GM18520 (cell line): ENCODE data around the gene IQCK.

Experiments used
- ATAC-seq: cut with Tn5 transposase; IDR thresholded peaks from one replicate; pipeline ENCODE4 v1.9.1; 2021; ENCODE audit not compliant: unreplicated experiment

Gene IQCK

GRCh38 chr16:19854543-19854876, 136.4 kb downstream of the IQCK start:
- no peak for ATAC-seq

GRCh38 chr16:19856120-19856519, 138.0 kb downstream of the IQCK start:
- ATAC-seq = no peak

- no peak for ATAC-seq
Observed at GRCh38 chr16:19857593-19858339, 139.7 kb downstream of the IQCK start.

- no peak for ATAC-seq
Observed at GRCh38 chr16:19858340-19859018, 140.4 kb downstream of the IQCK start.

GRCh38 chr16:19859166-19859565, 141.1 kb downstream of the IQCK start:
- no peak for ATAC-seq

GRCh38 chr16:19859603-19860002, 141.5 kb downstream of the IQCK start:
- ATAC-seq = no peak

- ATAC-seq = no peak
Observed at GRCh38 chr16:19860166-19861041, 142.3 kb downstream of the IQCK start.

GRCh38 chr16:19861133-19861532, 143.1 kb downstream of the IQCK start:
- no peak for ATAC-seq

- no peak for ATAC-seq
Observed at GRCh38 chr16:19861811-19862327, 143.8 kb downstream of the IQCK start.

GRCh38 chr16:19863990-19864389, 145.9 kb downstream of the IQCK start:
- no peak for ATAC-seq

GRCh38 chr16:19864566-19864965, 146.5 kb downstream of the IQCK start:
- ATAC-seq = no peak

GRCh38 chr16:19868421-19868820, 150.3 kb downstream of the IQCK start:
- no peak for ATAC-seq

GRCh38 chr16:19871721-19872120, 153.7 kb downstream of the IQCK start:
- no peak for ATAC-seq

GRCh38 chr16:19872179-19872863, 154.2 kb downstream of the IQCK start:
- ATAC-seq = no peak

GRCh38 chr16:19872935-19873334, 154.9 kb downstream of the IQCK start:
- ATAC-seq = no peak

- no peak for ATAC-seq
Observed at GRCh38 chr16:19874026-19874425, 156.0 kb downstream of the IQCK start.

- ATAC-seq = no peak
Observed at GRCh38 chr16:19874851-19875546, 156.9 kb downstream of the IQCK start.

- no peak for ATAC-seq
Observed at GRCh38 chr16:19875900-19876299, 157.8 kb downstream of the IQCK start.

GRCh38 chr16:19876501-19877059, 158.5 kb downstream of the IQCK start:
- ATAC-seq = no peak

GRCh38 chr16:19878757-19879156, 160.7 kb downstream of the IQCK start:
- no peak for ATAC-seq
